HEK293 (cell line): ENCODE results near the gene TIPRL.

Experiments used
- CTCF ChIA-PET: fragments of 350-600 bp; formaldehyde crosslinking; extraction: SDS; loops from one replicate; lab custom pipeline; 2021; ENCODE audit warnings: antibody characterized with exemption; lab: Yijun Ruan, JAX
- POLR2A ChIA-PET: fragments of 300-600 bp; formaldehyde crosslinking; extraction: SDS; loops from one replicate; lab custom pipeline; 2020; ENCODE audit warnings: antibody characterized with exemption, inconsistent platforms; lab: Yijun Ruan, JAX
- H3K27ac ChIP-seq: fragments of 200-500 bp; sonication (Bioruptor generic); 2 replicates; pipeline ENCODE4 v1.5.1; 2014; ENCODE audit warnings: low read depth, low read length, control low read depth, inconsistent platforms; ENCODE audit errors: extremely low read depth
- H3K36me3 ChIP-seq, 2 experiments: fragments of 200-500 bp in 1 of 2; sonication (Bioruptor generic) in 1 of 2; 1 replicate in 1 of 2; 2 replicates in 1 of 2; pipeline ENCODE4 v1.5.1; 2014 to 2017; ENCODE audit warnings: inconsistent platforms in 2 of 2, low read length in 2 of 2; ENCODE audit not compliant: control insufficient read depth in 2 of 2, insufficient read depth in 1 of 2
- H3K4me1 ChIP-seq: fragments of 200-500 bp; sonication (Bioruptor generic); 2 replicates; pipeline ENCODE4 v1.5.1; 2014; ENCODE audit warnings: mild to moderate bottlenecking, low read length, inconsistent platforms; ENCODE audit not compliant: control insufficient read depth, insufficient read depth
- H3K4me3 ChIP-seq: 2 replicates; pipeline ENCODE4 v1.5.1; 2011; ENCODE audit warnings: low read depth, mild to moderate bottlenecking, control low read depth, low read length, moderate library complexity
- H3K9me3 ChIP-seq: fragments of 200-500 bp; sonication (Bioruptor generic); 2 replicates; pipeline ENCODE4 v1.5.1; 2014; ENCODE audit warnings: low read depth, low read length, inconsistent platforms; ENCODE audit not compliant: control insufficient read depth, insufficient read depth
- HIC1 ChIP-seq: fragments of 450-650 bp; formaldehyde crosslinking; IDR thresholded peaks from 2 replicates; pipeline ENCODE4 v1.5.1; 2016; ENCODE audit warnings: missing biosample characterization, missing genetic modification characterization
- KLF9 ChIP-seq: fragments of 450-650 bp; formaldehyde crosslinking; IDR thresholded peaks from 2 replicates; pipeline ENCODE4 v1.5.1; 2016; ENCODE audit warnings: missing biosample characterization, missing genetic modification characterization, low read depth
- MYNN ChIP-seq: fragments of 450-650 bp; formaldehyde crosslinking; IDR thresholded peaks from 2 replicates; pipeline ENCODE4 v1.5.1; 2016; ENCODE audit warnings: missing biosample characterization, missing genetic modification characterization, borderline replicate concordance
- SETDB1 ChIP-seq: IDR thresholded peaks from one replicate; pipeline ENCODE4 v1.6.1; 2017; ENCODE audit warnings: mild to moderate bottlenecking, low read length, moderate library complexity, mixed read lengths; ENCODE audit not compliant: insufficient read length
- WT1 ChIP-seq: fragments of 450-650 bp; formaldehyde crosslinking; IDR thresholded peaks from 2 replicates; pipeline ENCODE4 v1.5.1; 2016; ENCODE audit warnings: missing biosample characterization, missing genetic modification characterization
- ZBTB48 ChIP-seq: fragments of 450-650 bp; formaldehyde crosslinking; IDR thresholded peaks from 2 replicates; pipeline ENCODE4 v1.5.1; 2016; ENCODE audit warnings: missing biosample characterization, missing genetic modification characterization
- ZFHX2 ChIP-seq: fragments of 450-650 bp; formaldehyde crosslinking; conservative IDR thresholded peaks from 2 replicates; pipeline ENCODE4 v1.5.1; 2016; ENCODE audit warnings: missing biosample characterization, missing genetic modification characterization
- ZFP3 ChIP-seq: fragments of 450-650 bp; formaldehyde crosslinking; IDR thresholded peaks from 2 replicates; pipeline ENCODE4 v1.5.1; 2016; ENCODE audit warnings: low read depth, missing biosample characterization, missing genetic modification characterization
- ZNF148 ChIP-seq: fragments of 450-650 bp; formaldehyde crosslinking; IDR thresholded peaks from 2 replicates; pipeline ENCODE4 v1.5.0; 2017; ENCODE audit warnings: missing biosample characterization, missing genetic modification characterization, borderline replicate concordance
- ZNF335 ChIP-seq: fragments of 450-650 bp; formaldehyde crosslinking; conservative IDR thresholded peaks from 2 replicates; pipeline ENCODE4 v1.5.1; 2016; ENCODE audit warnings: missing biosample characterization, missing genetic modification characterization
- ZNF350 ChIP-seq: fragments of 450-650 bp; formaldehyde crosslinking; IDR thresholded peaks from 2 replicates; pipeline ENCODE4 v1.5.0; 2017; ENCODE audit warnings: missing biosample characterization, mild to moderate bottlenecking, missing genetic modification characterization
- ZNF518A ChIP-seq: fragments of 450-650 bp; formaldehyde crosslinking; conservative IDR thresholded peaks from 2 replicates; pipeline ENCODE4 v1.5.1; 2016; ENCODE audit warnings: low read depth, missing biosample characterization, missing genetic modification characterization
- ZNF544 ChIP-seq: fragments of 450-650 bp; formaldehyde crosslinking; IDR thresholded peaks from 2 replicates; pipeline ENCODE4 v1.5.0; 2017; ENCODE audit warnings: missing biosample characterization, missing genetic modification characterization
- ZNF548 ChIP-seq: fragments of 450-650 bp; formaldehyde crosslinking; IDR thresholded peaks from 2 replicates; pipeline ENCODE4 v1.5.1; 2016; ENCODE audit warnings: missing biosample characterization, missing genetic modification characterization
- ZNF561 ChIP-seq: fragments of 450-650 bp; IDR thresholded peaks from 2 replicates; pipeline ENCODE4 v1.5.1; 2018; ENCODE audit warnings: missing biosample characterization, missing genetic modification characterization, borderline replicate concordance
- ZNF624 ChIP-seq: fragments of 450-650 bp; formaldehyde crosslinking; IDR thresholded peaks from 2 replicates; pipeline ENCODE4 v1.5.1; 2017; ENCODE audit warnings: missing biosample characterization, missing genetic modification characterization
- ZNF785 ChIP-seq: fragments of 450-650 bp; formaldehyde crosslinking; IDR thresholded peaks from 2 replicates; pipeline ENCODE4 v1.5.1; 2016; ENCODE audit warnings: missing biosample characterization, missing genetic modification characterization
- ZNF837 ChIP-seq: fragments of 450-650 bp; formaldehyde crosslinking; IDR thresholded peaks from 2 replicates; pipeline ENCODE4 v1.5.1; 2016; ENCODE audit warnings: missing biosample characterization, missing genetic modification characterization
- ZSCAN16 ChIP-seq: fragments of 450-650 bp; formaldehyde crosslinking; IDR thresholded peaks from 2 replicates; pipeline ENCODE4 v1.5.1; 2016; ENCODE audit warnings: missing biosample characterization, missing genetic modification characterization
- ZXDB ChIP-seq: fragments of 450-650 bp; formaldehyde crosslinking; IDR thresholded peaks from 2 replicates; pipeline ENCODE4 v1.5.1; 2016; ENCODE audit warnings: missing biosample characterization, missing genetic modification characterization

The TIPRL gene

GRCh38 chr1:168217664-168218063 lies 38.9 kb downstream of the TIPRL start:
- no peak for TF ChIP-seq ZBTB48 (tag by site-specific recombination)
- TF ChIP-seq SETDB1 = no peak
- 0 out of 2 replicates have a peak, but pooled peaks have one; percentile 15 for TF ChIP-seq ZNF335
- TF ChIP-seq WT1 = no peak
- TF ChIP-seq ZFHX2 (tag by site-specific recombination) = no peak
- no peak overlapping the region for H3K4me3 ChIP-seq
- H3K4me1 ChIP-seq = no peaks in the 10 kb centered on the region
- no peaks in the 10 kb centered on the region for H3K36me3 ChIP-seq
- no peaks in the 10 kb centered on the region for H3K9me3 ChIP-seq
- H3K27ac ChIP-seq = no peak overlapping the region
- ChIA-PET POLR2A (interaction anchor here (1.3 kb wide), 1 partner anchor 8 kb away, joined by 4 read pairs; the partner anchor contains the start of gene SFT2D2), CTCF (interaction anchor here (0.6 to 1.3 kb wide), 4 partner anchors 18 to 400 kb away, joined by 3 read pairs; no protein-coding TSS in a partner anchor)

- ChIA-PET CTCF (interaction anchor here (1.3 kb wide), 1 partner anchor 135 kb away, joined by 3 read pairs; no protein-coding TSS in a partner anchor), POLR2A (no interaction called here)
- Histone ChIP-seq H3K9me3 (no peaks in the 10 kb centered on the region), H3K4me1 (no peaks in the 10 kb centered on the region), H3K27ac (no peak overlapping the region), H3K36me3 (no peaks in the 10 kb centered on the region), H3K4me3 (no peak overlapping the region)
- TF ChIP-seq ZFP3 (tag by site-specific recombination) (no peak), ZNF785 (no peak), ZNF350 (no peak), ZNF561 (tag by site-specific recombination) (no peak), ZNF837 (no peak), ZNF624 (tag by site-specific recombination) (no peak), ZNF548 (no peak), ZNF148 (tag by site-specific recombination) (no peak), ZNF518A (tag by site-specific recombination) (no peak), HIC1 (tag by site-specific recombination) (no peak), ZSCAN16 (tag by site-specific recombination) (no peak), MYNN (tag by site-specific recombination) (no peak), KLF9 (no peak), ZXDB (tag by site-specific recombination) (no peak), ZNF544 (no peak)
Observed at GRCh38 chr1:168218658-168219057, 39.9 kb downstream of the TIPRL start.
